ENCODE measurements around the gene PHACTR1.

Gene PHACTR1

GRCh38 chr6:12803486-12803885 is 86.9 kb downstream of the PHACTR1 start:
- DNase-seq (ENCODE audit: low spot score) = no peak

GRCh38 chr6:12804952-12805645 is 88.5 kb downstream of the PHACTR1 start:
- DNase-seq (ENCODE audit: low spot score) = no peak

- no peak for DNase-seq (ENCODE audit: low spot score)
These were observed 89.6 kb downstream of the PHACTR1 start for GRCh38 chr6:12806136-12806535.

GRCh38 chr6:12806796-12807195 is 90.2 kb downstream of the PHACTR1 start:
- no peak for DNase-seq (ENCODE audit: low spot score)

GRCh38 chr6:12811519-12811918 is 95.0 kb downstream of the PHACTR1 start:
- no peak for DNase-seq (ENCODE audit: low spot score)

GRCh38 chr6:12813321-12813720 is 96.8 kb downstream of the PHACTR1 start:
- DNase-seq (ENCODE audit: low spot score) = no peak

GRCh38 chr6:12814015-12814414 is 97.4 kb downstream of the PHACTR1 start:
- DNase-seq (ENCODE audit: low spot score) = no peak

GRCh38 chr6:12815089-12815488 is 98.5 kb downstream of the PHACTR1 start:
- no peak for DNase-seq (ENCODE audit: low spot score)

GRCh38 chr6:12815884-12816600 is 99.5 kb downstream of the PHACTR1 start:
- DNase-seq (ENCODE audit: low spot score) = no peak

- DNase-seq (ENCODE audit: low spot score) = no peak
These were observed 101.8 kb downstream of the PHACTR1 start for GRCh38 chr6:12818324-12818723.

- DNase-seq (ENCODE audit: low spot score) = no peak
These were observed 107.3 kb downstream of the PHACTR1 start for GRCh38 chr6:12823847-12824246.

GRCh38 chr6:12826584-12826983 is 110.0 kb downstream of the PHACTR1 start:
- DNase-seq (ENCODE audit: low spot score) = no peak

GRCh38 chr6:12827921-12828320 is 111.4 kb downstream of the PHACTR1 start:
- no peak for DNase-seq (ENCODE audit: low spot score)

GRCh38 chr6:12832226-12832735 is 115.7 kb downstream of the PHACTR1 start:
- DNase-seq (ENCODE audit: low spot score) = no peak

- no peak for DNase-seq (ENCODE audit: low spot score)
These were observed 119.4 kb downstream of the PHACTR1 start for GRCh38 chr6:12836009-12836408.

- DNase-seq (ENCODE audit: low spot score) = no peak
These were observed 125.1 kb downstream of the PHACTR1 start for GRCh38 chr6:12841619-12842018.

- no peak for DNase-seq (ENCODE audit: low spot score)
These were observed 125.5 kb downstream of the PHACTR1 start for GRCh38 chr6:12842114-12842513.

GRCh38 chr6:12842658-12843057 is 126.1 kb downstream of the PHACTR1 start:
- DNase-seq (ENCODE audit: low spot score) = no peak

- peak; percentile 73 for DNase-seq (ENCODE audit: low spot score)
These were observed 128.0 kb downstream of the PHACTR1 start for GRCh38 chr6:12844284-12845223.

GRCh38 chr6:12845224-12846004 is 128.8 kb downstream of the PHACTR1 start:
- peak; percentile 67 for DNase-seq (ENCODE audit: low spot score)
